ENCODE data around the gene CYFIP2. TPM values are rescaled to one million over a fixed set of nuclear protein-coding genes. Genes with fewer than 3 reads are reported as not detected.

Gene CYFIP2
- total RNA-seq, 1 experiment from 2014 or later: 45.1 TPM

DNA sequence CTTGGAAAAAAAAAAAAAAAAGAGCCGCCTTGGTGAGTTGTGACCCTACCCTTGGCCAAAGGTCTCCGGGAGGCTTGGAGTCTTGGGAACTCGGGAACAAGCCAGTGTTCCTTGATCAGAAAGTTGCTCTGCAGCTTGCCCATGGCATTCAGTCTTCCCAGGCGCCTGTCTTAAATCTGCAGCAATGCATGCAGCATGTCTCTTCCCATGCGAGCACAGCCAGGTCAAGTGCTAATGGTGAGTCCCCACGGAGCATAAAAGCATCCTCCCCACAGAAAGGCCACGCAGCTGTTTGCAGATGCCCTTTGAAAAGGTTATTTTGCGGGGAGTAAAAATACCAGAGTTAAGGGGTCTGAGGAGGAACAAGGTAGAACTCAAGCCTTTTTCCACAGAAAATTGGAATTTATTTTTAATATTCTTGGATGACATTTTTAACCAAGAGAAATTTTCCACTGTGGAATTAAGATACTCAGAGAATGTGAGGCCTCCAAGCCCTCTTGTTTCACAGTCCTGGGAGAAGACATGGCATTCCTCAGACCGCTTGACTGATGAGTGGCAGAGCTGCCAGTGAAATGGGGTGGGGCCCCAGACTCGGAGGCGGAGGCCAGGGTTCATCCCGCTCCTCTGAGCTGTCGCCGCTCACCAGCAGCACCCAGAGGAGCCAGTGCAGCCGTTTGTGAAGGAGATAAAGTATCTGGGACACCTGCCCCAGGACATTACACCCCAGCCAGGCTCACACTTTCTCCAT is 81.6 kb downstream of the CYFIP2 start:
- ChIA-PET CTCF (interaction anchor here (0.7 to 2.0 kb wide), 2 partner anchors 12 to 130 kb away, joined by 3 to 6 read pairs; no protein-coding TSS in a partner anchor), RAD21 (ENCODE audit: low non-redundant PET in 1 of 2, low total read pairs in 2 of 2, uncharacterized antibody in 2 of 2, unreplicated experiment in 2 of 2) (no interaction called here), POLR2A (no interaction called here)
- H3K4me2 ChIP-seq (ENCODE audit: low read length): no peak overlapping the region
- no peaks in the 10 kb centered on the region for H3K9me2 ChIP-seq (ENCODE audit: insufficient read depth)
- H2AFZ ChIP-seq (ENCODE audit: low read depth, low read length, poor library complexity, severe bottlenecking): no peak overlapping the region
- no peaks in the 10 kb centered on the region for H3K27me3 ChIP-seq (ENCODE audit: insufficient read depth, low read length)
- DNase-seq (ENCODE audit: low read depth, low spot score): no peak
- intact Hi-C loops (cut with micrococcal nuclease): loop anchor here (10.0 kb wide), 1 partner anchor 1787 kb away; no protein-coding TSS in a partner anchor
- H3K9me3 ChIP-seq (ENCODE audit: control insufficient read depth in 1 of 2, insufficient read depth in 1 of 2, low read depth in 1 of 2, low read length in 2 of 2): no peaks in the 10 kb centered on the region
- no peak overlapping the region for H3K4me3 ChIP-seq (replicated peaks in 1 of 2; ENCODE audit: low read depth in 1 of 2, low read length in 2 of 2)
- H3K27ac ChIP-seq (ENCODE audit: low read depth, low read length): no peak overlapping the region
- no peak overlapping the region for H3K9ac ChIP-seq (ENCODE audit: low read length)
- TF ChIP-seq SIN3A (IDR thresholded peaks at IDR 0.05; ENCODE audit: low read depth) (no peak), ELF1 (IDR thresholded peaks at IDR 0.05; ENCODE audit: borderline replicate concordance, low read depth) (no peak), TCF7L2 (IDR thresholded peaks at IDR 0.05; ENCODE audit: borderline replicate concordance, extremely low read depth, insufficient read depth, insufficient read length) (no peak), EZH2 (IDR thresholded peaks at IDR 0.05) (no peak)
- H3K4me1 ChIP-seq (ENCODE audit: control insufficient read depth in 1 of 2, insufficient read depth in 2 of 2, low read length in 2 of 2): no peaks in the 10 kb centered on the region
- H3K36me3 ChIP-seq (ENCODE audit: control insufficient read depth in 1 of 2, insufficient read depth in 2 of 2, low read length in 2 of 2): no peaks in the 10 kb centered on the region
- no peak for ATAC-seq
- BruUV-seq (replicated peaks): no TSS peak
- H3K79me2 ChIP-seq (ENCODE audit: insufficient read depth, low read length): no peaks in the 10 kb centered on the region
- no peaks in the 10 kb centered on the region for H4K20me1 ChIP-seq (ENCODE audit: insufficient read depth)

DNA sequence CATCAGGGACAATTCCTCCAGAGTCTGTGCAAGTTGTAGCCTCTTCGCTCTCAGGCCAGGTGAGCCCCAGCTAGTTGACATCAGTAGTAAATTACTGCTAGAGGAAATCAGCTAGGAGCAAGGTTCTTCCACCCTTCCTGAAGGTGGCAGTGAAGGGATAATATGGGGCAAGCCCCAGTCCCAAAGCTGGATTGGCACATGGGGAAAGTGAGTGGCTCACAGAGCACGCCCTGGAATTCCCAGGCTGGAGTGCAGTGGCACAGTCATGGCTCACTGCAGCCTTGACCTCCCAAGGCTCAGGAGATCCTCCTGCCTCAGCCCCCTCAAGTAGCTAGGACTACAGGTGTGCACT is 82.1 kb downstream of the CYFIP2 start:
- RAD21 ChIA-PET (ENCODE audit: low non-redundant PET in 1 of 2, low total read pairs in 2 of 2, uncharacterized antibody in 2 of 2, unreplicated experiment in 2 of 2): no interaction called here
- peak; percentile 63; the same call in 1 of the 2 replicates for ATAC-seq
- H3K4me2 ChIP-seq (ENCODE audit: low read length): no peak overlapping the region
- H3K27me3 ChIP-seq (ENCODE audit: insufficient read depth, low read length): no peaks in the 10 kb centered on the region
- H2AFZ ChIP-seq (ENCODE audit: low read depth, low read length, poor library complexity, severe bottlenecking): no peak overlapping the region
- H3K27ac ChIP-seq (ENCODE audit: low read depth, low read length): no peak overlapping the region
- H3K9me2 ChIP-seq (ENCODE audit: insufficient read depth): no peaks in the 10 kb centered on the region
- POLR2A ChIA-PET: no interaction called here
- H3K4me1 ChIP-seq (ENCODE audit: control insufficient read depth in 1 of 2, insufficient read depth in 2 of 2, low read length in 2 of 2): no peaks in the 10 kb centered on the region
- no peaks in the 10 kb centered on the region for H3K79me2 ChIP-seq (ENCODE audit: insufficient read depth, low read length)
- BruUV-seq (replicated peaks): no TSS peak
- intact Hi-C loops (cut with micrococcal nuclease): loop anchor here (10.0 kb wide), 1 partner anchor 1787 kb away; no protein-coding TSS in a partner anchor
- no peaks in the 10 kb centered on the region for H3K36me3 ChIP-seq (ENCODE audit: control insufficient read depth in 1 of 2, insufficient read depth in 2 of 2, low read length in 2 of 2)
- CTCF ChIA-PET: interaction anchor here (0.7 to 2.0 kb wide), 2 partner anchors 12 to 129 kb away, joined by 3 to 6 read pairs; no protein-coding TSS in a partner anchor
- H3K9ac ChIP-seq (ENCODE audit: low read length): no peak overlapping the region
- H4K20me1 ChIP-seq (ENCODE audit: insufficient read depth): no peaks in the 10 kb centered on the region
- no peak for DNase-seq (ENCODE audit: low read depth, low spot score)
- H3K4me3 ChIP-seq (replicated peaks in 1 of 2; ENCODE audit: low read depth in 1 of 2, low read length in 2 of 2): no peak overlapping the region
- TF ChIP-seq RAD21 (IDR thresholded peaks at IDR 0.05; ENCODE audit: low read depth) (peak; percentile 34; the same call in 1 of the 2 replicates), ZNF274 (IDR thresholded peaks at IDR 0.05; ENCODE audit: low read depth, low read length) (no peak)
- no peaks in the 10 kb centered on the region for H3K9me3 ChIP-seq (ENCODE audit: control insufficient read depth in 1 of 2, insufficient read depth in 1 of 2, low read depth in 1 of 2, low read length in 2 of 2)

Data from HCT116 (cell line).